NCI-H1417 treated with DMSO at 0.1 percent for 48 hours (cell line): ENCODE results near the gene AIPL1.

Source experiments
- DNase-seq: peaks from one replicate; lab custom pipeline; 2025; lab: John Stamatoyannopoulos, UW

Gene AIPL1

GRCh38 chr17:6413065-6413464 is 21.9 kb downstream of the AIPL1 start:
- peak; percentile 5 for DNase-seq

GRCh38 chr17:6408735-6409134 is 26.2 kb downstream of the AIPL1 start:
- DNase-seq, result no peak

GRCh38 chr17:6408276-6408675 is 26.6 kb downstream of the AIPL1 start:
- DNase-seq, result no peak

GRCh38 chr17:6402258-6402657 is 32.7 kb downstream of the AIPL1 start:
- no peak for DNase-seq

GRCh38 chr17:6398955-6399354 is 36.0 kb downstream of the AIPL1 start:
- DNase-seq, result no peak

GRCh38 chr17:6394055-6394606 is 40.8 kb downstream of the AIPL1 start:
- DNase-seq, result no peak

GRCh38 chr17:6393351-6393952 is 41.5 kb downstream of the AIPL1 start:
- DNase-seq, result peak; percentile 21

GRCh38 chr17:6392609-6393350 is 42.1 kb downstream of the AIPL1 start:
- DNase-seq, result peak; percentile 9

- DNase-seq, result no peak
Measured at GRCh38 chr17:6388416-6388815, 46.5 kb downstream of the AIPL1 start.

GRCh38 chr17:6387858-6388257 is 47.1 kb downstream of the AIPL1 start:
- DNase-seq, result no peak

- no peak for DNase-seq
Measured at GRCh38 chr17:6387442-6387841, 47.5 kb downstream of the AIPL1 start.

- no peak for DNase-seq
Measured at GRCh38 chr17:6386041-6386630, 48.8 kb downstream of the AIPL1 start.

GRCh38 chr17:6384481-6384880 is 50.4 kb downstream of the AIPL1 start:
- DNase-seq, result no peak

GRCh38 chr17:6381526-6382465 is 53.1 kb downstream of the AIPL1 start:
- peak; percentile 31 for DNase-seq

GRCh38 chr17:6380915-6381438 is 53.9 kb downstream of the AIPL1 start:
- DNase-seq, result no peak

- DNase-seq, result no peak
Measured at GRCh38 chr17:6377906-6378305, 57.0 kb downstream of the AIPL1 start.

GRCh38 chr17:6376931-6377361 is 58.0 kb downstream of the AIPL1 start:
- DNase-seq, result no peak

- DNase-seq, result no peak
Measured at GRCh38 chr17:6374761-6375312, 60.1 kb downstream of the AIPL1 start.

- DNase-seq, result no peak
Measured at GRCh38 chr17:6374271-6374691, 60.6 kb downstream of the AIPL1 start.
